Trophoblast cell (in vitro differentiated cells and primary cell): ENCODE results near the gene SYPL2.

Experiments used
- DNase-seq, 2 donors: peaks; one replicate each; pipeline ENCODE4 v3.0.0-alpha.2; 2016
- H2AFZ ChIP-seq: 2 replicates; pipeline ENCODE4 v1.6.1; 2013; ENCODE audit warnings: low read length, moderate library complexity, mild to moderate bottlenecking; ENCODE audit not compliant: insufficient read depth, poor library complexity
- H2AK5ac ChIP-seq: 2 replicates; pipeline ENCODE4 v1.6.1; 2013; ENCODE audit warnings: mild to moderate bottlenecking, low read length
- H2BK120ac ChIP-seq: 2 replicates; pipeline ENCODE4 v1.6.1; 2013; ENCODE audit warnings: low read length, mild to moderate bottlenecking, moderate library complexity; ENCODE audit not compliant: insufficient read depth, poor library complexity
- H2BK12ac ChIP-seq: 2 replicates; pipeline ENCODE4 v1.6.1; 2013; ENCODE audit warnings: mild to moderate bottlenecking, low read length, moderate library complexity
- H2BK5ac ChIP-seq: 2 replicates; pipeline ENCODE4 v1.6.1; 2013; ENCODE audit warnings: low read length, low read depth, moderate library complexity, mild to moderate bottlenecking; ENCODE audit not compliant: poor library complexity
- H3K14ac ChIP-seq: 2 replicates; pipeline ENCODE4 v1.6.1; 2013; ENCODE audit warnings: mild to moderate bottlenecking, low read length
- H3K18ac ChIP-seq: 2 replicates; pipeline ENCODE4 v1.6.1; 2013; ENCODE audit warnings: mild to moderate bottlenecking, low read length
- H3K23ac ChIP-seq: 2 replicates; pipeline ENCODE4 v1.6.1; 2013; ENCODE audit warnings: low read length
- H3K27ac ChIP-seq: 2 replicates; pipeline ENCODE4 v1.5.1; 2013; ENCODE audit warnings: low read depth, mild to moderate bottlenecking, inconsistent platforms, low read length, moderate library complexity
- H3K27me3 ChIP-seq: 2 replicates; pipeline ENCODE4 v1.6.1; 2013; ENCODE audit warnings: inconsistent platforms, mild to moderate bottlenecking, low read length, moderate library complexity; ENCODE audit not compliant: insufficient read depth
- H3K36me3 ChIP-seq, 2 experiments: 1 replicate in 1 of 2; 2 replicates in 1 of 2; pipeline ENCODE4 v1.6.1; 2013; ENCODE audit warnings: low read length in 2 of 2, mild to moderate bottlenecking in 2 of 2, moderate library complexity in 1 of 2; ENCODE audit not compliant: insufficient read depth in 2 of 2, control insufficient read depth in 1 of 2
- H3K4ac ChIP-seq: 2 replicates; pipeline ENCODE4 v1.6.1; 2013; ENCODE audit warnings: low read depth, mild to moderate bottlenecking, low read length, moderate library complexity
- H3K4me1 ChIP-seq, 2 experiments: 1 replicate in 1 of 2; 2 replicates in 1 of 2; pipeline ENCODE4 v1.6.1; 2013; ENCODE audit warnings: low read length in 2 of 2, mild to moderate bottlenecking in 2 of 2, moderate library complexity in 1 of 2; ENCODE audit not compliant: insufficient read depth in 2 of 2, control insufficient read depth in 1 of 2
- H3K4me2 ChIP-seq: 2 replicates; pipeline ENCODE4 v1.6.1; 2013; ENCODE audit warnings: inconsistent platforms, mild to moderate bottlenecking, low read length, moderate library complexity
- H3K4me3 ChIP-seq: 2 replicates; pipeline ENCODE4 v1.5.1; 2013; ENCODE audit warnings: mild to moderate bottlenecking, low read depth, low read length, inconsistent platforms
- H3K79me1 ChIP-seq: one replicate; pipeline ENCODE4 v1.6.1; 2013; ENCODE audit warnings: low read length
- H3K79me2 ChIP-seq: 2 replicates; pipeline ENCODE4 v1.6.1; 2013; ENCODE audit warnings: low read length, mild to moderate bottlenecking; ENCODE audit not compliant: control insufficient read depth, insufficient read depth, poor library complexity
- H3K9ac ChIP-seq: 2 replicates; pipeline ENCODE4 v1.6.1; 2013; ENCODE audit warnings: mild to moderate bottlenecking, low read length
- H3K9me3 ChIP-seq: 2 replicates; pipeline ENCODE4 v1.6.1; 2013; ENCODE audit warnings: low read depth, mild to moderate bottlenecking, control low read depth, inconsistent platforms, low read length; ENCODE audit not compliant: insufficient read depth
- H4K12ac ChIP-seq: 2 replicates; pipeline ENCODE4 v1.6.1; 2013; ENCODE audit warnings: low read depth, mild to moderate bottlenecking, low read length, moderate library complexity
- H4K8ac ChIP-seq: 2 replicates; pipeline ENCODE4 v1.6.1; 2013; ENCODE audit warnings: low read depth, mild to moderate bottlenecking, low read length, moderate library complexity
- H4K91ac ChIP-seq: one replicate; pipeline ENCODE4 v1.6.1; 2013; ENCODE audit warnings: low read depth, mild to moderate bottlenecking, low read length, moderate library complexity
- WGBS: extraction: QIAGEN DNeasy Blood & Tissue Kit; methylation state at CpG from one replicate; pipeline ENCODE4 v1.1.7; 2013; ENCODE audit warnings: missing lambda C conversion rate; ENCODE audit not compliant: insufficient read length, insufficient coverage; ENCODE audit errors: extremely low coverage; 5-methylcytosine and 5-hydroxymethylcytosine counted together

The SYPL2 gene

GRCh38 chr1:109498161-109498801 is 31.9 kb downstream of the SYPL2 start:
- Histone ChIP-seq H3K4me2 (no peak overlapping the region), H3K9ac (no peak overlapping the region), H3K27me3 (no peaks in the 10 kb centered on the region), H2BK120ac (no peak overlapping the region), H3K4ac (no peak overlapping the region), H3K79me1 (peaks cover 5% of the 10 kb centered on the region), H3K18ac (no peak overlapping the region), H3K23ac (no peak overlapping the region), H2BK5ac (no peak overlapping the region), H2BK12ac (no peak overlapping the region), H3K4me1 (peaks cover 15 to 27% of the 10 kb centered on the region in 2 experiments), H4K91ac (no peak overlapping the region), H3K36me3 (peaks cover 11 to 17% of the 10 kb centered on the region in 2 experiments), H3K79me2 (peaks cover 4% of the 10 kb centered on the region), H4K8ac (no peak overlapping the region), H4K12ac (no peak overlapping the region), H3K9me3 (no peaks in the 10 kb centered on the region), H3K14ac (no peak overlapping the region), H3K27ac (no peak overlapping the region), H2AK5ac (no peak overlapping the region), H3K4me3 (no peak overlapping the region), H2AFZ (no peak overlapping the region)
- WGBS, result no CpG with 5 or more reads among the region's 12 CpGs
- no peak for DNase-seq

DNA sequence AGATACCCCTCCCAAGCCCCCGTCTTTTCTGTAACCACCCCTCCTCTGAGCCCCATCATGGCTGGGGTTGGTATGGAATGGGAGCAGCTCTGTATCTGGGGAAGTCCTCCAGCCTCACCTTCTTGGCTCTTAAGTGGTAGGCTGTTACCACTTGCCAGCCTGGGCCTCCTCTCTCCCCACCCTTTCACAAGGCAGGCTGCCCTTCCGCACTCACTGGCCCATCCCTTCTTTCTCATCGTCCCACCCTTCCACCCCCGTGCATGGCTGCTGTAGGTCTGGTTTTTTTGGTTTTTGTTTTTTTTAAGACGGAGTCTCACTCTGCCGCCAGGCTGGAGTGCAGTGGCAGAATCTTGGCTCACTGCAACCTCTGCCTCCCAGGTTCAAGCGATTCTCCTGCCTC is 32.7 kb downstream of the SYPL2 start:
- Histone ChIP-seq H3K4ac (no peak overlapping the region), H2AFZ (no peak overlapping the region), H4K91ac (no peak overlapping the region), H3K23ac (no peak overlapping the region), H3K4me2 (no peak overlapping the region), H3K27ac (no peak overlapping the region), H3K9ac (no peak overlapping the region), H2AK5ac (no peak overlapping the region), H3K79me2 (peaks cover 2% of the 10 kb centered on the region), H3K79me1 (peaks cover 2% of the 10 kb centered on the region), H4K8ac (no peak overlapping the region), H2BK5ac (no peak overlapping the region), H3K4me1 (peaks cover 15 to 27% of the 10 kb centered on the region in 2 experiments), H2BK12ac (no peak overlapping the region), H3K14ac (no peak overlapping the region), H3K27me3 (no peaks in the 10 kb centered on the region), H3K36me3 (peaks cover 11 to 17% of the 10 kb centered on the region in 2 experiments), H3K18ac (peak overlapping the region; percentile 41), H4K12ac (no peak overlapping the region), H3K4me3 (no peak overlapping the region), H3K9me3 (no peaks in the 10 kb centered on the region), H2BK120ac (no peak overlapping the region)
- no CpG with 5 or more reads among the region's 7 CpGs for WGBS
- no peak for DNase-seq

DNA sequence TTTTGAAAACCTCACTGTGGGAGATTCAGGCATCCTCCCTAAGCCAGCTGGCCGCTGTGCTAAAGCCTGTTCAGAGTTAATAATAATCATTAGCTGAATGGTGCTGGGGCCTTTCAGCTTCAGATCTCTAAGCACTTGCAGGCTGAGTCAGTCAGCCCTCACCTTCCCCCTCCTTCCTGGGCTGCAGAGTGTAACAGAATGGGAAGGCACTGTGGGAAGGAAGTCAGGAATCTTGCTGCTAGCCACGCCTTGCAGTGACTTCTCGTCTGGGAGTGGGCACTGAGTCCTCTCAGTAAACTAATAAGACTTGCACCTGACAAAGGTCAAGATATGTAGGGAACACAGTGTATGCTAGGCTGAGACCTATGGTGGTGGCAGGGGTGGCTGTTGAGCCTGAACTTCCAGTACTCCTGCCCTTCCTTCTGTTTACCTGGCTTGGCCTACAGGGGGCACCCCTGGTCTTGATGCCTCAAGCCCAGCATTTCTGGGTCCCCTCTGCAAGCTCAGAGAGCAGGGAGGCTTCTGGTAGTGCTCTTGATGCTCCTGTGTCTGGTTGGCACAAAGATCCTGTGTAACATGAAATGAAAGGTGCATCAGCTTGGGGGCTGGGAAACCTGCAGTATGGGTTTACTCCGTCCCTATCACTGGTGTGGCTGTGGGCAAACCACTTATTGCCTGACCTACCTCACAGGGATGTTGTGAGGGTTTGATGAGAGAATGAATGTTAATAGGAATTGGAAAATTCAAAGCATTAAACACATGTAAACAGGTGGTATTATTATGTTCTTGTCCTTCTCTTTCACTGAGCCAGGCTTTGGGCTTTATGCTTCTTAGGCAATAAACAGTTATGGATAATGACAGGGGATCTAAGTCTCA is 33.6 kb downstream of the SYPL2 start:
- Histone ChIP-seq H3K4me1 (peaks cover 15 to 25% of the 10 kb centered on the region in 2 experiments), H3K79me1 (peaks cover 2% of the 10 kb centered on the region), H3K36me3 (peaks cover 11 to 17% of the 10 kb centered on the region in 2 experiments), H3K14ac (no peak overlapping the region), H3K23ac (no peak overlapping the region), H4K91ac (no peak overlapping the region), H3K9me3 (no peaks in the 10 kb centered on the region), H4K12ac (no peak overlapping the region), H3K4me3 (no peak overlapping the region), H3K27me3 (no peaks in the 10 kb centered on the region), H2BK12ac (no peak overlapping the region), H3K9ac (no peak overlapping the region), H2BK5ac (no peak overlapping the region), H2AK5ac (no peak overlapping the region), H2BK120ac (no peak overlapping the region), H3K27ac (no peak overlapping the region), H3K18ac (no peak overlapping the region), H3K4ac (no peak overlapping the region), H3K79me2 (no peaks in the 10 kb centered on the region), H2AFZ (no peak overlapping the region), H3K4me2 (no peak overlapping the region), H4K8ac (no peak overlapping the region)
- DNase-seq, result peak in 1 of 2 donors; percentile 28
- no CpG with 5 or more reads among the region's 4 CpGs for WGBS

DNA sequence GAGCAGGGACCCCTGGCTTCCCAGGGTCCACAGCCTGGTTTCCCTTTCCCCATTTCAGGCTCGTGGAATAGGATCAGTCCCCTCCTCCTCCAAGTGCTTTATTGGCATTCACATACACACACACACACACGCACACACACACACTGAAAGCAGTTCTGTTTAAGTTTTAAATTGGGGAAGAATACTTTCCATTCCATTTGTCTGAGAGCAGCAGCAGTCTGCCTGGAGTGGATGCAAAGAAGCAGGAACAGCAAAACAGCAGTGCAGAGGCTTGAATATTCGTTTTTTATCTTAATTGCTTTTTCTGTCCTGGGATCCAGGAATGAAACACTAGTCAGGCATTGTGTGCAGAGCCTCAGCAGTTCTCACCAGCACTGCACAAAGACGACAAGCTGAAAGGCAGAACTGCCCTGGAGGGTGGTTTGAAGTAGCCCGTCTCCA is 34.6 kb downstream of the SYPL2 start:
- peak in 1 of 2 donors; percentile 11 for DNase-seq
- no CpG with 5 or more reads among the region's 5 CpGs for WGBS

More for the DNA sequence above, 34.6 kb downstream of the SYPL2 start:
- H3K27ac ChIP-seq, result peak overlapping the region; percentile 24
- no peak overlapping the region for H4K91ac ChIP-seq
- H2AFZ ChIP-seq, result no peak overlapping the region
- no peaks in the 10 kb centered on the region for H3K27me3 ChIP-seq
- H4K8ac ChIP-seq, result no peak overlapping the region
- H3K14ac ChIP-seq, result no peak overlapping the region
- H4K12ac ChIP-seq, result no peak overlapping the region
- H3K18ac ChIP-seq, result no peak overlapping the region
- H3K4ac ChIP-seq, result no peak overlapping the region
- H2BK12ac ChIP-seq, result no peak overlapping the region
- no peak overlapping the region for H3K4me3 ChIP-seq
- no peaks in the 10 kb centered on the region for H3K79me2 ChIP-seq
- H2AK5ac ChIP-seq, result no peak overlapping the region
- H3K9ac ChIP-seq, result no peak overlapping the region
- no peak overlapping the region for H2BK5ac ChIP-seq
- peak overlapping the region; percentile 37 for H3K4me2 ChIP-seq
- peaks cover 2% of the 10 kb centered on the region for H3K79me1 ChIP-seq
- peaks cover 15 to 24% of the 10 kb centered on the region in 2 experiments for H3K4me1 ChIP-seq
- H3K36me3 ChIP-seq, result peaks cover 6 to 11% of the 10 kb centered on the region in 2 experiments
- H3K23ac ChIP-seq, result no peak overlapping the region
- H3K9me3 ChIP-seq, result no peaks in the 10 kb centered on the region
- H2BK120ac ChIP-seq, result no peak overlapping the region
